Panc1 (cell line): ENCODE data around the gene PHYH. TPM values are rescaled to one million over a fixed set of nuclear protein-coding genes. Genes with fewer than 3 reads are reported as not detected.

Experiments used
- ATAC-seq: fragments of 200-7000 bp; cut with Tn5 transposase; 2 replicates; pipeline ENCODE4 v1.9.1; 2020; ENCODE audit warnings: mild to moderate bottlenecking, moderate library complexity
- Bru-seq: library from RNA; stranded (reverse); fragments of 400-500 nt; gene quantifications from one replicate; lab custom pipeline; 2021; lab: Mats Ljungman, UMichigan
- BruChase-seq, 2 experiments: library from RNA; stranded (reverse); fragments of 400-500 nt; gene quantifications; one replicate each; lab custom pipeline; 2021; lab: Mats Ljungman, UMichigan
- BruUV-seq: library from RNA; stranded (reverse); fragments of 400-500 nt; replicated peaks from 2 replicates; lab custom pipeline; 2021; lab: Mats Ljungman, UMichigan
- CTCF ChIA-PET: fragments of 300-600 bp; sonication (Branson Sonifier 250); formaldehyde crosslinking; loops from one replicate; lab custom pipeline; 2022; ENCODE audit warnings: antibody characterized with exemption; lab: Charles Lee
- POLR2A ChIA-PET: fragments of 300-600 bp; sonication (Branson Sonifier 250); formaldehyde crosslinking; loops from one replicate; lab custom pipeline; 2022; ENCODE audit warnings: antibody characterized with exemption; lab: Charles Lee
- DNase-seq: peaks from one replicate; pipeline ENCODE4 v3.0.0-alpha.2; 2010; ENCODE audit warnings: low read depth, low spot score
- H3K27ac ChIP-seq: 2 replicates; pipeline ENCODE4 v1.5.1; 2011; ENCODE audit warnings: mild to moderate bottlenecking, low read length, inconsistent platforms
- H3K27me3 ChIP-seq: fragments of 200-500 bp; sonication (Bioruptor generic); 2 replicates; pipeline ENCODE4 v1.6.0; 2014; ENCODE audit warnings: low read length, inconsistent platforms; ENCODE audit not compliant: control insufficient read depth, insufficient read depth
- H3K36me3 ChIP-seq: fragments of 200-500 bp; sonication (Bioruptor generic); 2 replicates; pipeline ENCODE4 v1.5.1; 2014; ENCODE audit warnings: inconsistent platforms, mild to moderate bottlenecking, low read length, moderate library complexity; ENCODE audit not compliant: control insufficient read depth, insufficient read depth
- H3K4me1 ChIP-seq: 2 replicates; pipeline ENCODE4 v1.5.1; 2011; ENCODE audit warnings: inconsistent platforms, mild to moderate bottlenecking, low read length, moderate library complexity; ENCODE audit not compliant: control insufficient read depth, insufficient read depth
- H3K4me3 ChIP-seq, 2 experiments: 2 replicates each; pipeline ENCODE4 v1.5.1; 2011 to 2012; ENCODE audit warnings: low read depth in 2 of 2, low read length in 2 of 2, mild to moderate bottlenecking in 2 of 2, inconsistent platforms in 1 of 2, moderate library complexity in 1 of 2
- H3K9me3 ChIP-seq: fragments of 200-500 bp; sonication (Bioruptor generic); 2 replicates; pipeline ENCODE4 v1.5.1; 2014; ENCODE audit warnings: low read depth, mild to moderate bottlenecking, inconsistent platforms, low read length, moderate library complexity; ENCODE audit not compliant: control insufficient read depth, insufficient read depth
- CTCF ChIP-seq: fragments of 450-650 bp; IDR thresholded peaks from 2 replicates; pipeline ENCODE4 v1.5.1; 2017; ENCODE audit warnings: mild to moderate bottlenecking
- POLR2AphosphoS5 ChIP-seq: IDR thresholded peaks from 2 replicates; pipeline ENCODE4 v1.6.1; 2012; ENCODE audit warnings: mild to moderate bottlenecking, low read depth, low read length, moderate library complexity
- REST ChIP-seq, 2 experiments: IDR thresholded peaks; 2 replicates each; pipeline ENCODE4 v1.6.1; 2011 to 2012; ENCODE audit warnings: low read depth in 2 of 2, control low read depth in 1 of 2, low read length in 1 of 2, mild to moderate bottlenecking in 1 of 2, moderate library complexity in 1 of 2; ENCODE audit not compliant: insufficient read depth in 1 of 2
- SIN3A ChIP-seq: IDR thresholded peaks from 2 replicates; pipeline ENCODE4 v1.6.1; 2012; ENCODE audit warnings: low read depth, mild to moderate bottlenecking, low read length, moderate library complexity, borderline replicate concordance; ENCODE audit not compliant: insufficient read depth
- TCF7L2 ChIP-seq: IDR thresholded peaks from 2 replicates; pipeline ENCODE4 v1.6.1; 2011; ENCODE audit warnings: mild to moderate bottlenecking, low read depth, low read length, inconsistent platforms
- in situ Hi-C: cut with HindIII; loops from 2 replicates; pipeline ENCODE4 v1.10.0; 2016; ENCODE audit warnings: low sequenced_read_pairs, low pct_unique_long_range_greater_than_20kb
- intact Hi-C: fragments of 100-400 bp; cut with micrococcal nuclease; formaldehyde crosslinking; loops from one replicate; pipeline ENCODE4 v1.10.0; 2022; ENCODE audit not compliant: unreplicated experiment
- long read RNA-seq: library from polyadenylated mRNA; unstranded; transcript quantifications from one replicate; pipeline ENCODE4 v2.0.0, GENCODE V29; 2021; ENCODE audit not compliant: unreplicated experiment
- polyA plus RNA-seq: library from polyadenylated mRNA; unstranded; fragments of >200 nt; gene quantifications from one replicate; pipeline ENCODE4 v1.2.1, GENCODE V29; 2012; ENCODE audit warnings: missing spikeins; ENCODE audit not compliant: insufficient read length
- total RNA-seq: library from RNA; stranded (reverse); gene quantifications from one replicate; pipeline ENCODE4 v1.2.1, GENCODE V29; 2021; ENCODE audit not compliant: unreplicated experiment

The PHYH gene
- total RNA-seq (41.3 TPM), Bru-seq, nascent RNA (percentile 56 among the genes with signal in this experiment), BruChase-seq, experiment 1, labeled RNA remaining after a 2-hour chase (percentile 56 among the genes with signal in this experiment), BruChase-seq, experiment 2, labeled RNA remaining after a 6-hour chase (percentile 65 among the genes with signal in this experiment)
- 33.7 TPM for polyA plus RNA-seq
- long read RNA-seq, transcript PHYH-201 (9 exons, 1,577 nt) = major isoform, 53 of 74 reads
- long read RNA-seq, partial matches to known transcripts = 7 of 74 reads
- long read RNA-seq, other reads (novel, unspliced or antisense) = 13 of 74 reads

GRCh38 chr10:13299437-13300287 is at the start of gene PHYH:
Gene PHYH (minus strand): TSS chr10:13300064. CDS start chr10:13300042, 22 bp downstream.
- Histone ChIP-seq H3K9me3 (no peaks in the 10 kb centered on the region), H3K4me3 (peak within 1 kb of the TSS; percentile 63 to 67), H3K27me3 (no peaks in the 10 kb centered on the region), H3K4me1 (no peaks in the 10 kb centered on the region), H3K36me3 (no peaks in the 10 kb centered on the region), H3K27ac (peak within 1 kb of the TSS; percentile 85)
- no peak for DNase-seq
- ATAC-seq = peak; percentile 90
- TF ChIP-seq POLR2AphosphoS5 = peak; percentile 79
- TF ChIP-seq SIN3A = peak; percentile 78; the same call in 1 of the 2 replicates
- TF ChIP-seq REST (IDR thresholded peaks at IDR 0.05; ENCODE audit: insufficient read depth in 1 of 2, low read depth in 2 of 2, low read length in 1 of 2) = no peak
- in situ Hi-C loops = no loop called here
- ChIA-PET CTCF (no interaction called here), POLR2A (interaction anchor here (0.6 to 0.7 kb wide), 2 partner anchors 9 to 1033 kb away, joined by 3 read pairs; no protein-coding TSS in a partner anchor)
- intact Hi-C loops = loop anchor here (2.0 to 5.0 kb wide), 2 partner anchors 77 to 139 kb away; partner anchors contain the start of gene MCM10
- BruUV-seq = no TSS peak

- no peaks in the 10 kb centered on the region for H3K9me3 ChIP-seq
- H3K27ac ChIP-seq = peak within 1 kb of the TSS; percentile 91
- H3K4me1 ChIP-seq = peaks cover 3% of the 10 kb centered on the region; the same call in 1 of the 2 replicates
- no peak for TF ChIP-seq CTCF
- TF ChIP-seq TCF7L2 = no peak
- no peak for TF ChIP-seq REST (IDR thresholded peaks at IDR 0.05; ENCODE audit: insufficient read depth in 1 of 2, low read depth in 2 of 2, low read length in 1 of 2)
- no peak for TF ChIP-seq POLR2AphosphoS5
- no peak for TF ChIP-seq SIN3A
- BruUV-seq = no TSS peak
- peak within 1 kb of the TSS; percentile 73 to 85 for H3K4me3 ChIP-seq
- H3K27me3 ChIP-seq = no peaks in the 10 kb centered on the region
- intact Hi-C loops = no loop called here
- H3K36me3 ChIP-seq = peaks cover 7% of the 10 kb centered on the region
- ChIA-PET CTCF (no interaction called here), POLR2A (no interaction called here)
- ATAC-seq (peak; percentile 91), DNase-seq (no peak)
- in situ Hi-C loops = no loop called here
Observed at GRCh38 chr10:13348216-13349017, 48.6 kb upstream of the PHYH start, which contains the start of gene SEPHS1. Gene SEPHS1 (minus strand): TSS chr10:13348293. CDS start chr10:13344950, 3,343 bp downstream.
